ENCODE measurements around the gene TRIM47. TPM values are rescaled to one million over a fixed set of nuclear protein-coding genes. Genes with fewer than 3 reads are reported as not detected.

TRIM47 gene
- total and polyA plus RNA-seq, 7 donors, result 8.4 to 17.1 (median 10.9) TPM

GRCh38 chr17:75831032-75831571 is 47.3 kb downstream of the TRIM47 start:
- DNase-seq (no peak), ATAC-seq (no peak)
- TF ChIP-seq CTCF (IDR thresholded peaks at IDR 0.05), result no peak
- no peaks in the 10 kb centered on the region for H3K9me3 ChIP-seq
- H3K27ac ChIP-seq, result no peak overlapping the region
- peaks cover 0 to 43% of the 10 kb centered on the region in 2 donors for H3K36me3 ChIP-seq (ENCODE audit: insufficient read depth in 1 of 2, low read depth in 1 of 2)
- peaks cover 9% of the 10 kb centered on the region for H3K4me1 ChIP-seq
- no peak overlapping the region for H3K4me3 ChIP-seq
- 91 to 96% (median 92%) methylated on average over 14 to 15 of the region's 15 CpGs for WGBS, 3 donors
- intact Hi-C loops (cut with DNase I), result no loop called here
- H3K27me3 ChIP-seq (ENCODE audit: insufficient read depth in 3 of 3, low read length in 2 of 3), result no peaks in the 10 kb centered on the region

DNA sequence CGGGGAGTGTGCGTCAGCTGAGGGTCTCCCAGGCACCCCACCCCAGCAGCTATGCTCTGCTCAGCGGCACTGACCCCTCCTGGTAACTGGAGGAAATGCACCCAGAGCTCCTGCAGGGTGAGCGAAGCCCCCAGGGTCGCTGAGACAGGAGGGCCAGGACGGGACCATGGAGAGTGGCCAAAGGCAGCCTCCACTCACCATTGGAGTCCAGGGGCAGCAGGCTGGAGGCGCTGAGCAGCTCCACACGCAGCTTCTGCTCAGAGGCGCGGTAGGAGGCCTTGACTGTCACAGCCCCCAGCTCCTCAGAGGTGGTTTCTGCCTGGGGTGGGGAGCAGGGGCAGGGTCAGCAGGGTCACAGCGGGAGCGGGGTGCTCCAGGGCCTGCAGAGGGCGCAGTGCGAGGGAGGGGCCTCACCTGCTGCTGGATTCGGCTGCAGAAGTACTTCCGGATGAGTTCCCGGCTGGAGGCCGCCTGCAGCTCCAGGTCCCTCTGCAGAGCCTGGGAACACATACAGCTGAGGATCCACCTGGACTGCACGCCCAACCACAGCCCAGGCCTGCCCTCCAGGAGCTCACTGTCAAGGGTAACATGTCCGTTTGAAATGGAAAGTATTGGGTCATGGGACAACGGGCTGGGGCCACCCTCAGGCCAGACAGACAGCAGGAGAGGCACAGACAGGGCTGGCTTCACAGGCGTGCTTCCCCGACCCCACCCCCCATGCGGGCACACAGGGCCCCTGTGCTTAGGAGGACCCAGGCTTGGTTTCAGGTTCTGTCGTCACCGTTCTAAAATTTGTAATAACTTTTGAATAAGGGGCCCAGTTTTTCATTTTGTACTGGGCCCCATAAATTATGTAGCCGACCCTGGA is 48.0 kb downstream of the TRIM47 start:
- Histone ChIP-seq H3K27ac (no peak overlapping the region), H3K9me3 (no peaks in the 10 kb centered on the region), H3K27me3 (ENCODE audit: insufficient read depth in 3 of 3, low read length in 2 of 3) (no peaks in the 10 kb centered on the region), H3K36me3 (ENCODE audit: insufficient read depth in 1 of 2, low read depth in 1 of 2) (peaks cover 0 to 40% of the 10 kb centered on the region in 2 donors), H3K4me1 (peaks cover 9% of the 10 kb centered on the region), H3K4me3 (no peak overlapping the region)
- DNase-seq (no peak), ATAC-seq (no peak)
- TF ChIP-seq CTCF (IDR thresholded peaks at IDR 0.05), result peak; percentile 28
- intact Hi-C loops (cut with DNase I), result no loop called here
- 79 to 85% (median 83%) methylated on average over 24 to 27 of the region's 27 CpGs for WGBS, 3 donors

DNA sequence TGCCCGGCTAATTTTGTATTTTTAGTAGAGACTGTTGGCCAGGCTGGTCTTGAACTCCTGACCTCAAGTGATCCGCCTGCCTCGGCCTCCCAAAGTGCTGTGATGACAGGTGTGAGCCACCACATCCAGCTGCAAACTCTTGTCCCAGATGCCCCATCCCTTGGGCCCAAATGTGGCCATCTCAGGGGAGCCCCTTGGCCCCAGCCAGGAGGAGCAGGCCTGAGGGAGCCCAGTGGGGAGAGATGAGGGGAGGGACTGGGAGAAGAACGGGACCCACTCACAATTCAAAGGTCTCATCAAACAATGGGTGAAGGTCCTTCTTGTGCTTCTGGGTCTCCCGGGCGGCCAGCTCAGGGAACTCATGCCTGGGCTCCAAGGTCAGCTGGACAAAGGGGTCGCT is 48.6 kb downstream of the TRIM47 start:
- no peak for TF ChIP-seq CTCF (IDR thresholded peaks at IDR 0.05)
- ATAC-seq (no peak), DNase-seq (no peak)
- H3K27me3 ChIP-seq (ENCODE audit: insufficient read depth in 3 of 3, low read length in 2 of 3), result no peaks in the 10 kb centered on the region
- no peaks in the 10 kb centered on the region for H3K9me3 ChIP-seq
- 84 to 91% (median 87%) methylated on average over 7 of the region's 7 CpGs for WGBS, 3 donors
- H3K4me1 ChIP-seq, result peaks cover 9% of the 10 kb centered on the region
- H3K27ac ChIP-seq, result no peak overlapping the region
- intact Hi-C loops (cut with DNase I), result loop anchor here (5.0 kb wide), 1 partner anchor 42 kb away; no protein-coding TSS in a partner anchor
- H3K36me3 ChIP-seq (ENCODE audit: insufficient read depth in 1 of 2, low read depth in 1 of 2), result peaks cover 0 to 44% of the 10 kb centered on the region in 2 donors
- no peak overlapping the region for H3K4me3 ChIP-seq

DNA sequence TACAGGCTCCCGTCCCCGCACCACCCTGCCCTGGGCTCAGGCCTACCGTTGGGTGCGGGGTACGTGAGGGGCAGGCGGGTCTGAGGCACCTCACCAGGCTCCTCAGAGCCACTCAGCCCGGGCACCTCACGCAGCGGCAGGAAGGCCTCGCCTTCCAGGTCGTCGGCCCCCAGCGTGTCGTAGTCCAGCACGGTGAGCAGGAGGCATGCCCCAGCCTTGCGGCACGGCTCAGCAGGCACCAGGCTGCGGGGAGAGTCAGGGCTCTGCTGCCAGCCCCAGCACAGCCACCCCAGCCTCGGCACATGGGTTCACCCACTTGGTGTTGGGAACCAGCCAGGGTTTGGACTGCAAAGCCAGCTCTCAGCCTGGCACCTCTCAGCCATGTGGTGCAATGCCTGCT is 49.6 kb downstream of the TRIM47 start:
- intact Hi-C loops (cut with DNase I), result loop anchor here (5.0 kb wide), 1 partner anchor 41 kb away; no protein-coding TSS in a partner anchor
- no peak for ATAC-seq
- Histone ChIP-seq H3K9me3 (no peaks in the 10 kb centered on the region), H3K36me3 (ENCODE audit: insufficient read depth in 1 of 2, low read depth in 1 of 2) (peaks cover 0 to 52% of the 10 kb centered on the region in 2 donors), H3K27me3 (ENCODE audit: insufficient read depth in 3 of 3, low read length in 2 of 3) (no peaks in the 10 kb centered on the region), H3K4me1 (peaks cover 9% of the 10 kb centered on the region), H3K4me3 (no peak overlapping the region), H3K27ac (no peak overlapping the region)
- no peak for TF ChIP-seq CTCF (IDR thresholded peaks at IDR 0.05)
- 84 to 90% (median 87%) methylated on average over 15 to 19 of the region's 19 CpGs for WGBS, 3 donors
- no peak for DNase-seq
